Measurements from ENCODE around the gene THAP2.

DNA sequence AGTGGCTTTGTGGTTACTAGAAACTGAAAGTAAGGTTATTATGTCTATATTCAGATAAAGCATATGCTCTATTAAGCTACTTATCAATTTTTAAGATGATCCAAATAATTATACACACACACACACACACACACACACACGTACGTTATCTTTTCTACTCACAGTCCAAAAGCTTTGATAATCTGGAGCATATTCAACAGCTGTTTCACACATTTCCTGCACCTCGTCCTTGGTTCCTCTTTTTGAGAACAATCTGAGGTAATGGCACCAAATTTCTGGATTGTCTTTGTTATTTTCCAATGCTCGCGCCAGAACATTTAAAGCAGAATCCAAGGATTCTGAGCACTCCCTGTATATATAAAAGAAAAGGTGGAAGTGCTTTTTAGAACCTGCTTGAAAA is 38.0 kb upstream of the THAP2 start:
- TF ChIP-seq, protein P1, sequence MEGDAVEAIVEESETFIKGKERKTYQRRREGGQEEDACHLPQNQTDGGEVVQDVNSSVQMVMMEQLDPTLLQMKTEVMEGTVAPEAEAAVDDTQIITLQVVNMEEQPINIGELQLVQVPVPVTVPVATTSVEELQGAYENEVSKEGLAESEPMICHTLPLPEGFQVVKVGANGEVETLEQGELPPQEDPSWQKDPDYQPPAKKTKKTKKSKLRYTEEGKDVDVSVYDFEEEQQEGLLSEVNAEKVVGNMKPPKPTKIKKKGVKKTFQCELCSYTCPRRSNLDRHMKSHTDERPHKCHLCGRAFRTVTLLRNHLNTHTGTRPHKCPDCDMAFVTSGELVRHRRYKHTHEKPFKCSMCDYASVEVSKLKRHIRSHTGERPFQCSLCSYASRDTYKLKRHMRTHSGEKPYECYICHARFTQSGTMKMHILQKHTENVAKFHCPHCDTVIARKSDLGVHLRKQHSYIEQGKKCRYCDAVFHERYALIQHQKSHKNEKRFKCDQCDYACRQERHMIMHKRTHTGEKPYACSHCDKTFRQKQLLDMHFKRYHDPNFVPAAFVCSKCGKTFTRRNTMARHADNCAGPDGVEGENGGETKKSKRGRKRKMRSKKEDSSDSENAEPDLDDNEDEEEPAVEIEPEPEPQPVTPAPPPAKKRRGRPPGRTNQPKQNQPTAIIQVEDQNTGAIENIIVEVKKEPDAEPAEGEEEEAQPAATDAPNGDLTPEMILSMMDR (IDR thresholded peaks at IDR 0.05): no peak
- no peak for TF ChIP-seq POLR2A (IDR thresholded peaks at IDR 0.05)

Measured in thyroid gland (tissue), 4 donors.